ENCODE data around the gene ECI2.

The ECI2 gene

DNA sequence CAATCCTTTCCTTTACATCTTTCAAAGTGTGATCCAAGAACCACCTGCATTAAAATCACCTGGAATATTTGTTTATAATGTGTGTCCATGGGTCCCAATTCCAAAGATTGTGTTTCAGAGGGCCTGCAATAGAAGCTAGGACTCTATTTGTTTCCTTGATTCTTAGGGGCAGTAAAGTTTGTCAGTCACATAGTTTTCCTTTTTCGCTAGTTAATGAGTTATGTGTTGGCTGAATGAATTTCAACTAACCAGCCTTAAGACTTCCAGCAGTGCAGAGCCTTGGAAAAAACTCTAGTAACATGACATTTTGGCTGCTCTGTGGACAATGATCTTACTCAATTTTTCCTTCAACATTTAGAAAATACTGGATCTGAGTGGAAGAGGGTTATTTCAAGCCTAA lies 67.7 kb downstream of the ECI2 start:
- TF ChIP-seq, protein P1, sequence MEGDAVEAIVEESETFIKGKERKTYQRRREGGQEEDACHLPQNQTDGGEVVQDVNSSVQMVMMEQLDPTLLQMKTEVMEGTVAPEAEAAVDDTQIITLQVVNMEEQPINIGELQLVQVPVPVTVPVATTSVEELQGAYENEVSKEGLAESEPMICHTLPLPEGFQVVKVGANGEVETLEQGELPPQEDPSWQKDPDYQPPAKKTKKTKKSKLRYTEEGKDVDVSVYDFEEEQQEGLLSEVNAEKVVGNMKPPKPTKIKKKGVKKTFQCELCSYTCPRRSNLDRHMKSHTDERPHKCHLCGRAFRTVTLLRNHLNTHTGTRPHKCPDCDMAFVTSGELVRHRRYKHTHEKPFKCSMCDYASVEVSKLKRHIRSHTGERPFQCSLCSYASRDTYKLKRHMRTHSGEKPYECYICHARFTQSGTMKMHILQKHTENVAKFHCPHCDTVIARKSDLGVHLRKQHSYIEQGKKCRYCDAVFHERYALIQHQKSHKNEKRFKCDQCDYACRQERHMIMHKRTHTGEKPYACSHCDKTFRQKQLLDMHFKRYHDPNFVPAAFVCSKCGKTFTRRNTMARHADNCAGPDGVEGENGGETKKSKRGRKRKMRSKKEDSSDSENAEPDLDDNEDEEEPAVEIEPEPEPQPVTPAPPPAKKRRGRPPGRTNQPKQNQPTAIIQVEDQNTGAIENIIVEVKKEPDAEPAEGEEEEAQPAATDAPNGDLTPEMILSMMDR (conservative IDR thresholded peaks at IDR 0.05; ENCODE audit: low read length) = no peak

DNA sequence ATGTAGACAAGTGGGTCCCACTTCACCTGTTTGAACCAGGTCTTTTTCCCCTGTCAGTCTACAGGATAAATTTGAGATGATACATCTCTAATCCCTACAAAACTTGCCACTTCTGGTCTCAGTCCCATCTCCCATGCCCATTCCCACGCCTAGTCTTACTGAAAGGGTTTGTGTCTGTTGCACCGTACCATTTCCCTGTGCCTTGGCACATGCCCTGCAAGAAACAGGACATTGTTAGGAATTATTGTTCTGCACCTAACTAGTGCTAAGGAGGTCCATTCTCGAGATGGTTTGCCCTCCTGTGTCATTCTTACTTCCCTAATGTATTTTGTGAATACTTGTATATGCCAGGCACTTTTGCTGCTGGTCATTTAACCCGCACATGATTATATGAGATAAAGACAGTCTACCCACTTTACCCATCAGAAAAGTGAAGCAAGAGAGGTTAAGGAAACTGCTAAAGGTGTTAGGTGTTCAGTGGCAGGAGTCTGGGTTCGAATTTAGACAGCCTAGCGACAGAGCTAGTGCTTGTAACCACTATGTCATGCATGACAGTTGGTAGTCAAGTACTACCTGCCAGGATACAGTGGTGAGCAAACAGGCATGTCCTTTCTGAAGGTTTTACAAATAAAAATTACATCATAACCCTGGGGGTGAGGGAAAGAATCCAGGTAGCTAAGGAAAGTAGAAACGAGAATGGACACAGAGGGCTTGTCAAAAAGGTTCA lies 69.2 kb downstream of the ECI2 start:
- DNase-seq (ENCODE audit: low read depth) = no peak
- no peak overlapping the region for H3K4me3 ChIP-seq (ENCODE audit: low read length)

More for the DNA sequence above, 67.7 kb downstream of the ECI2 start:
- DNase-seq (ENCODE audit: low read depth) = no peak
- no peak overlapping the region for H3K4me3 ChIP-seq (ENCODE audit: low read length)

More for the DNA sequence above, 69.2 kb downstream of the ECI2 start:
- TF ChIP-seq, protein P1 (conservative IDR thresholded peaks at IDR 0.05; ENCODE audit: low read length) = no peak
